Effector CD8-positive, alpha-beta T cell (primary cell): ENCODE data around the gene TTBK2.

Experiments
- DNase-seq: peaks from one replicate; lab custom pipeline; 2025; lab: John Stamatoyannopoulos, UW

TTBK2 gene

DNA sequence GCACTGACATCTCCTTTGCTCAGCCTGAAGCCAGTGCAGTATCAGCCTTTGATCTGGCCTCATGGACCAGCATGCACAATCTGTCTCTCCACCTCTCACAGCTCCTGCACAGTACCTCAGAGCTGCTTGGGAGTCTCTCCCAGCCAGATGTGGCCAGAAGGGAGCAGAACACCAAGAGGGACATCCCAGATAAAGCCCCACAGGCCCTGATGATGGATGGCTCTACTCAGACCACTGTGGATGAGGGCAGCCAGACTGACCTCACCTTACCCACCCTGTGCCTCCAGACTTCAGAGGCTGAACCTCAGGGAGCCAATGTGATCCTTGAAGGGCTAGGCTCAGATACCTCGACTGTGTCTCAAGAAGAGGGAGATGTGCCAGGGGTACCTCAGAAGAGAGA is 228.0 kb downstream of the TTBK2 start:
- no peak for DNase-seq

DNA sequence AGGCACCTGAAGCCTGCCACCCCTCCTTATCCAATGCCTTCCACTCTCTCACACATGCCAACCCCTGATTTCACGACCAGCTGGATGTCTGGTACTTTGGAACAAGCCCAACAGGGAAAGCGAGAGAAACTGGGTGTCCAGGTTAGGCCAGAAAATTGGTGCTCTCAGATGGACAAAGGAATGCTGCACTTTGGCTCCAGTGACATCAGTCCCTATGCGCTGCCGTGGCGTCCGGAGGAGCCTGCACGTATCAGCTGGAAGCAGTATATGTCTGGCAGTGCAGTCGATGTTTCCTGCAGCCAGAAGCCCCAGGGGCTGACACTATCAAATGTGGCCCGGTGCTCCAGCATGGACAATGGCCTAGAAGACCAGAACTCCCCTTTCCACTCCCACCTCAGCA is 228.8 kb downstream of the TTBK2 start:
- no peak for DNase-seq

DNA sequence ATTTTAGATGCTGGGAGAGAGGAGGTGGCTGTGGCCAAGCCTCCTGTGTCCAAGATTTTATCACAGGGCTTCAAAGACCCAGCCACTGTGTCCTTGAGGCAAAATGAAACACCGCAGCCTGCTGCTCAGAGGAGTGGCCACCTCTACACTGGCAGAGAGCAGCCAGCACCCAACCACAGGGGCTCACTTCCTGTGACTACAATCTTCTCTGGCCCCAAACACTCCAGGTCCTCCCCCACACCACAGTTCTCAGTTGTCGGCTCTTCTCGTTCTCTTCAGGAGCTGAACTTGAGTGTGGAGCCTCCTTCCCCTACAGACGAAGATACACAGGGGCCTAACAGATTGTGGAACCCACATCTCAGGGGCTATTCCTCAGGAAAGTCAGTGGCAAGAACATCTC is 229.3 kb downstream of the TTBK2 start:
- DNase-seq = no peak
